Measurements from ENCODE around the gene PROS1.

DNA sequence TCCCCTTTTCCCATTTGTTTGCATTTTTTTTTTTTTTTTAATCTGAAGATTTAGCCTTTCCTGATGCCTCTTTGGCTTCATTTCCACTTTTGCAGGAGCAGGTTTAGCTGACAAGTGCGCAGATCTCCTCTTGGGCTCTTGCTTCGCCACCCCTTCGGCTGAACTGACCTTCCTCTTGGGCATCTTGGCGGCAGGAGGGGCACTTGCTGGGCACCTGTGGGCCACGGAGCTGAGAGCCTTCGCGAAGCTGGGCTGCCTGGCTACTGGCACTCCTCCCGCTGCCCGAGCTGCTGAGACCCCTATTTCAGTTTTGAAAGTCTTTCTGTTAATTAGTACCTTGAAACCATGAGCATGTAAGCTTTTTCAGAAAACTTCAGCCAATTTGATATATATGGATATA is 15.1 kb upstream of the PROS1 start:
- TF ChIP-seq, protein P1, sequence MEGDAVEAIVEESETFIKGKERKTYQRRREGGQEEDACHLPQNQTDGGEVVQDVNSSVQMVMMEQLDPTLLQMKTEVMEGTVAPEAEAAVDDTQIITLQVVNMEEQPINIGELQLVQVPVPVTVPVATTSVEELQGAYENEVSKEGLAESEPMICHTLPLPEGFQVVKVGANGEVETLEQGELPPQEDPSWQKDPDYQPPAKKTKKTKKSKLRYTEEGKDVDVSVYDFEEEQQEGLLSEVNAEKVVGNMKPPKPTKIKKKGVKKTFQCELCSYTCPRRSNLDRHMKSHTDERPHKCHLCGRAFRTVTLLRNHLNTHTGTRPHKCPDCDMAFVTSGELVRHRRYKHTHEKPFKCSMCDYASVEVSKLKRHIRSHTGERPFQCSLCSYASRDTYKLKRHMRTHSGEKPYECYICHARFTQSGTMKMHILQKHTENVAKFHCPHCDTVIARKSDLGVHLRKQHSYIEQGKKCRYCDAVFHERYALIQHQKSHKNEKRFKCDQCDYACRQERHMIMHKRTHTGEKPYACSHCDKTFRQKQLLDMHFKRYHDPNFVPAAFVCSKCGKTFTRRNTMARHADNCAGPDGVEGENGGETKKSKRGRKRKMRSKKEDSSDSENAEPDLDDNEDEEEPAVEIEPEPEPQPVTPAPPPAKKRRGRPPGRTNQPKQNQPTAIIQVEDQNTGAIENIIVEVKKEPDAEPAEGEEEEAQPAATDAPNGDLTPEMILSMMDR (IDR thresholded peaks at IDR 0.05) = no peak
- no peak for TF ChIP-seq POLR2A (IDR thresholded peaks at IDR 0.05)
